BE2C (cell line): Measurements from ENCODE around the gene STRIT1. TPM values are rescaled to one million over a fixed set of nuclear protein-coding genes. Genes with fewer than 3 reads are reported as not detected.

Experiments
- DNase-seq: peaks from one replicate; pipeline ENCODE4 v3.0.0-alpha.2; 2020
- H3K27me3 ChIP-seq: fragments of 250-450 bp; sonication (Bioruptor Pico); 2 replicates; pipeline ENCODE4 v1.5.1; 2020; ENCODE audit warnings: mild to moderate bottlenecking
- H3K36me3 ChIP-seq: fragments of 250-450 bp; sonication (Bioruptor Pico); 2 replicates; pipeline ENCODE4 v1.5.1; 2020; ENCODE audit warnings: mild to moderate bottlenecking
- H3K4me1 ChIP-seq: fragments of 250-450 bp; sonication (Bioruptor Pico); 2 replicates; pipeline ENCODE4 v1.5.1; 2020
- H3K4me3 ChIP-seq: 2 replicates; pipeline ENCODE4 v1.5.1; 2011; ENCODE audit warnings: low read depth, low read length
- H3K9me3 ChIP-seq: fragments of 250-450 bp; sonication (Bioruptor Pico); 2 replicates; pipeline ENCODE4 v1.5.1; 2020
- CTCF ChIP-seq: IDR thresholded peaks from 2 replicates; pipeline ENCODE4 v1.5.1; 2012; ENCODE audit warnings: mild to moderate bottlenecking, low read depth, low read length
- polyA plus RNA-seq: library from polyadenylated mRNA; unstranded; fragments of >200 nt; gene quantifications from one replicate; pipeline ENCODE4 v1.2.1, GENCODE V29; 2012; ENCODE audit warnings: low read depth, missing spikeins; ENCODE audit not compliant: insufficient read length, insufficient read depth

The STRIT1 gene
- not detected for polyA plus RNA-seq

- Histone ChIP-seq H3K9me3 (no peaks in the 10 kb centered on the region), H3K4me1 (no peaks in the 10 kb centered on the region), H3K27me3 (no peaks in the 10 kb centered on the region), H3K36me3 (no peaks in the 10 kb centered on the region), H3K4me3 (no peak within 1 kb of the TSS)
- DNase-seq, result no peak
- TF ChIP-seq CTCF, result no peak
Measured at GRCh38 chr3:155293516-155293915, at the start of gene STRIT1. Gene STRIT1 (minus strand): TSS chr3:155293683.

- no peaks in the 10 kb centered on the region for H3K27me3 ChIP-seq
- no peaks in the 10 kb centered on the region for H3K4me1 ChIP-seq
- H3K36me3 ChIP-seq, result no peaks in the 10 kb centered on the region
- no peak for TF ChIP-seq CTCF
- H3K4me3 ChIP-seq, result no peak overlapping the region
- no peak for DNase-seq
- H3K9me3 ChIP-seq, result no peaks in the 10 kb centered on the region; the same call in 1 of the 2 replicates
Measured at GRCh38 chr3:155342344-155342743, 48.9 kb upstream of the STRIT1 start.

- no peaks in the 10 kb centered on the region for H3K27me3 ChIP-seq
- no peak overlapping the region for H3K4me3 ChIP-seq
- no peaks in the 10 kb centered on the region for H3K36me3 ChIP-seq
- H3K4me1 ChIP-seq, result peaks cover 11% of the 10 kb centered on the region
- DNase-seq, result no peak
- no peak for TF ChIP-seq CTCF
- no peaks in the 10 kb centered on the region for H3K9me3 ChIP-seq
Measured at GRCh38 chr3:155339052-155339451, 45.6 kb upstream of the STRIT1 start.

GRCh38 chr3:155335724-155336354 is 42.4 kb upstream of the STRIT1 start:
- Histone ChIP-seq H3K9me3 (no peaks in the 10 kb centered on the region), H3K4me1 (peaks cover 20% of the 10 kb centered on the region), H3K36me3 (no peaks in the 10 kb centered on the region), H3K4me3 (no peak overlapping the region), H3K27me3 (no peaks in the 10 kb centered on the region)
- no peak for TF ChIP-seq CTCF
- no peak for DNase-seq

- H3K36me3 ChIP-seq, result no peaks in the 10 kb centered on the region
- H3K27me3 ChIP-seq, result no peaks in the 10 kb centered on the region
- H3K4me1 ChIP-seq, result peaks cover 25% of the 10 kb centered on the region
- no peak overlapping the region for H3K4me3 ChIP-seq
- H3K9me3 ChIP-seq, result no peaks in the 10 kb centered on the region
- peak; percentile 22 for DNase-seq
- TF ChIP-seq CTCF, result no peak
Measured at GRCh38 chr3:155334914-155335723, 41.6 kb upstream of the STRIT1 start.
